CD4-positive, CD25-positive, alpha-beta regulatory T cell (primary cell): ENCODE measurements around the gene DERA. TPM values are rescaled to one million over a fixed set of nuclear protein-coding genes. Genes with fewer than 3 reads are reported as not detected.

Experiments
- ATAC-seq, 2 donors: fragments of 150-1000 bp; cut with Tn5 transposase; one replicate each; pipeline ENCODE4 v1.10.0; 2021; ENCODE audit warnings: low read depth in 2 of 2, moderate number of reproducible peaks in 2 of 2, moderate library complexity in 1 of 2
- DNase-seq, 3 donors: peaks; one replicate each; pipeline versions ENCODE4 v3.0.0 to v3.0.0-alpha.2; 2012 to 2022; ENCODE audit warnings: mixed read lengths in 1 of 3
- H3K27ac ChIP-seq: one replicate; pipeline ENCODE4 v1.7.0; 2013; ENCODE audit warnings: mild to moderate bottlenecking, low read length; ENCODE audit not compliant: insufficient read depth, poor library complexity, severe bottlenecking
- H3K27me3 ChIP-seq: one replicate; pipeline ENCODE4 v1.7.0; 2013; ENCODE audit warnings: low read length; ENCODE audit not compliant: control insufficient read depth, insufficient read depth
- H3K36me3 ChIP-seq: one replicate; pipeline ENCODE4 v1.7.0; 2013; ENCODE audit warnings: mild to moderate bottlenecking, low read length, moderate library complexity; ENCODE audit not compliant: control insufficient read depth, insufficient read depth
- H3K4me1 ChIP-seq: 2 replicates; pipeline ENCODE4 v1.7.0; 2013; ENCODE audit warnings: mild to moderate bottlenecking, low read length; ENCODE audit not compliant: insufficient read depth, control insufficient read depth, poor library complexity, severe bottlenecking
- H3K4me3 ChIP-seq: one replicate; pipeline ENCODE4 v1.7.0; 2013; ENCODE audit warnings: low read depth, mild to moderate bottlenecking, low read length, moderate library complexity
- H3K9me3 ChIP-seq, 2 experiments: 1 replicate in 1 of 2; 2 replicates in 1 of 2; pipeline ENCODE4 v1.7.0; 2013; ENCODE audit warnings: low read length in 2 of 2, mild to moderate bottlenecking in 1 of 2, moderate library complexity in 1 of 2; ENCODE audit not compliant: control insufficient read depth in 2 of 2
- H3K27ac Mint-ChIP-seq, 3 donors: one replicate each; pipeline ENCODE4 v1.8.0; 2020 to 2022; ENCODE audit warnings: mild to moderate bottlenecking in 3 of 3, mixed read lengths in 3 of 3, moderate library complexity in 2 of 3
- H3K27me3 Mint-ChIP-seq: one replicate; pipeline ENCODE4 v1.8.0; 2022; ENCODE audit warnings: mild to moderate bottlenecking, mixed read lengths
- H3K36me3 Mint-ChIP-seq: one replicate; pipeline ENCODE4 v1.8.0; 2020; ENCODE audit warnings: mixed read lengths
- H3K4me1 Mint-ChIP-seq, 4 donors: one replicate each; pipeline ENCODE4 v1.8.0; 2020 to 2022; ENCODE audit warnings: mixed read lengths in 4 of 4, mild to moderate bottlenecking in 1 of 4
- H3K4me3 Mint-ChIP-seq, 4 donors: one replicate each; pipeline ENCODE4 v1.8.0; 2020 to 2022; ENCODE audit warnings: mild to moderate bottlenecking in 4 of 4, mixed read lengths in 4 of 4, moderate library complexity in 3 of 4
- H3K9me3 Mint-ChIP-seq, 7 donors: one replicate each; pipeline ENCODE4 v1.8.0; 2020 to 2022; ENCODE audit warnings: mixed read lengths in 7 of 7, mild to moderate bottlenecking in 3 of 7, moderate library complexity in 2 of 7
- polyA plus RNA-seq, 4 donors: library from polyadenylated mRNA; unstranded; fragments of 300-500 nt; fragmentation: Illumina TruSeq; gene quantifications; one replicate each; pipeline ENCODE4 v1.2.3, GENCODE V29; 2021
- total RNA-seq: library from RNA; stranded (reverse); gene quantifications from one replicate; pipeline ENCODE4 v1.2.3, GENCODE V29; 2022

DERA gene
- total and polyA plus RNA-seq, 5 donors from 2014 or later: 14.8 to 45.5 (median 38.5) TPM

GRCh38 chr12:16076970-16077522 lies 165.9 kb downstream of the DERA start:
- H3K9me3 ChIP-seq: no peaks in the 10 kb centered on the region
- ATAC-seq (no peak), DNase-seq (no peak)
- H3K36me3 ChIP-seq: no peaks in the 10 kb centered on the region
- no peak overlapping the region for H3K27ac ChIP-seq
- Mint-ChIP-seq H3K27me3 (peaks cover 4% of the 10 kb centered on the region), H3K4me3 (no peak overlapping the region), H3K4me1 (no peaks in the 10 kb centered on the region), H3K36me3 (no peaks in the 10 kb centered on the region), H3K27ac (no peak overlapping the region), H3K9me3 (peaks cover 0 to 5% (median 0%) of the 10 kb centered on the region in 7 donors)
- no peaks in the 10 kb centered on the region for H3K27me3 ChIP-seq
- H3K4me1 ChIP-seq: no peaks in the 10 kb centered on the region
- no peak overlapping the region for H3K4me3 ChIP-seq

- Histone ChIP-seq H3K27me3 (no peaks in the 10 kb centered on the region), H3K4me1 (no peaks in the 10 kb centered on the region), H3K27ac (no peak overlapping the region), H3K4me3 (no peak overlapping the region), H3K36me3 (no peaks in the 10 kb centered on the region), H3K9me3 (no peaks in the 10 kb centered on the region)
- Mint-ChIP-seq H3K4me1 (no peaks in the 10 kb centered on the region), H3K27ac (no peak overlapping the region), H3K36me3 (no peaks in the 10 kb centered on the region), H3K27me3 (peaks cover 4% of the 10 kb centered on the region), H3K4me3 (no peak overlapping the region), H3K9me3 (peaks cover 0 to 7% (median 2%) of the 10 kb centered on the region in 7 donors)
- no peak for DNase-seq
- no peak for ATAC-seq
These were observed 175.3 kb downstream of the DERA start for GRCh38 chr12:16086462-16086861.

- Histone ChIP-seq H3K27ac (no peak overlapping the region), H3K9me3 (no peaks in the 10 kb centered on the region), H3K4me3 (no peak overlapping the region), H3K27me3 (no peaks in the 10 kb centered on the region), H3K36me3 (no peaks in the 10 kb centered on the region), H3K4me1 (no peaks in the 10 kb centered on the region)
- ATAC-seq (no peak), DNase-seq (no peak)
- Mint-ChIP-seq H3K36me3 (no peaks in the 10 kb centered on the region), H3K27me3 (peaks cover under 1% of the 10 kb centered on the region), H3K4me1 (no peaks in the 10 kb centered on the region), H3K4me3 (no peak overlapping the region), H3K27ac (no peak overlapping the region), H3K9me3 (peaks cover 0 to 6% (median 2%) of the 10 kb centered on the region in 7 donors)
These were observed 175.8 kb downstream of the DERA start for GRCh38 chr12:16086942-16087341.

Other genes starting within 250 kb of the DERA start
- 1.4 TPM for gene EPS8, start 121.9 kb upstream of the DERA start, total RNA-seq
- 1 to 10 TPM; 1.1 to 3.3 (median 1.9) TPM for gene EPS8, start 121.9 kb upstream of the DERA start, polyA plus RNA-seq
- 107 TPM for gene STRAP, start 28.9 kb upstream of the DERA start, total RNA-seq
- gene STRAP, start 28.9 kb upstream of the DERA start, polyA plus RNA-seq: 100 to 1,000 TPM; 106 to 130 (median 117) TPM